ENCODE results near the gene LRRC49.

- TF ChIP-seq CTCF (IDR thresholded peaks at IDR 0.05; ENCODE audit: low read depth, low read length) (no peak), EZH2phosphoT487 (IDR thresholded peaks at IDR 0.05; ENCODE audit: low read depth) (no peak)
Measured at GRCh38 chr15:71083349-71083748, 190.7 kb downstream of the LRRC49 start.
